Globus pallidus (tissue), 1 donor: Measurements from ENCODE around the gene NELFE.
"Not testable (repeated sequence)": the region's sequence is repeated elsewhere in the genome, so short reads cannot be mapped to it uniquely, and the experiment has no call there.

Source experiments
- DNase-seq: peaks from one replicate; pipeline ENCODE4 v3.0.0-alpha.2; 2015; ENCODE audit warnings: low spot score

NELFE gene

DNA sequence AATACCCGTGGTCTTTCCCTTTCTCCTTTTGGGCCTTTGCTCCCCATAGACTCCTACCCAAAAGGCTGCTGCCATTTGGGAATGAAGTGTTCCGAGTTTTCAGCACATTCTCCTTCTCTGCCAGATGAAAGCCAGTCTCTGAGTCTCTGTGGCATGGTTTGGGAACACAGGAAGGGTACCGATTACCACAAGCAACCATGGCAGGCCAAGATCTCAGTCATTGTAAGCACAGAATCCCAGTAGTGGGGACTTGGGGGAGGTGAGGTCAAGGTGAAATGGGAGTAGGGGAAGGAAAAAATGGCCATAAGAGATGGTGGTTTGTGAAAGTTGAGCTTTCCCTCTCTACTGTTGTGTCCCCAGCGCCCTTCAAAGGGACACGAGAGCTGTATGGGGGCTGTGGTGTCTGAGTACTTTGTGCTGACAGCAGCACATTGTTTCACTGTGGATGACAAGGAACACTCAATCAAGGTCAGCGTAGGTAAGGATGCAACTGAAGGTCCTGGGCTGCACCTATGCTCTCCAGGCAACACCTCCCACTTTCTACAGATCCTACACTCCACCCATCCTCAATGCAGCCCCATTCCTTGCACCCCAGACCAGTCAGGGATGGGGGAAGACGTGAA is 8.7 kb downstream of the NELFE start:
- no peak for DNase-seq

- no peak for DNase-seq
Measured at GRCh38 chr6:31948753-31949413, 9.9 kb downstream of the NELFE start.

- DNase-seq = no peak
Measured at GRCh38 chr6:31948306-31948705, 10.5 kb downstream of the NELFE start.

GRCh38 chr6:31947864-31948263 is 10.9 kb downstream of the NELFE start:
- no peak for DNase-seq

DNA sequence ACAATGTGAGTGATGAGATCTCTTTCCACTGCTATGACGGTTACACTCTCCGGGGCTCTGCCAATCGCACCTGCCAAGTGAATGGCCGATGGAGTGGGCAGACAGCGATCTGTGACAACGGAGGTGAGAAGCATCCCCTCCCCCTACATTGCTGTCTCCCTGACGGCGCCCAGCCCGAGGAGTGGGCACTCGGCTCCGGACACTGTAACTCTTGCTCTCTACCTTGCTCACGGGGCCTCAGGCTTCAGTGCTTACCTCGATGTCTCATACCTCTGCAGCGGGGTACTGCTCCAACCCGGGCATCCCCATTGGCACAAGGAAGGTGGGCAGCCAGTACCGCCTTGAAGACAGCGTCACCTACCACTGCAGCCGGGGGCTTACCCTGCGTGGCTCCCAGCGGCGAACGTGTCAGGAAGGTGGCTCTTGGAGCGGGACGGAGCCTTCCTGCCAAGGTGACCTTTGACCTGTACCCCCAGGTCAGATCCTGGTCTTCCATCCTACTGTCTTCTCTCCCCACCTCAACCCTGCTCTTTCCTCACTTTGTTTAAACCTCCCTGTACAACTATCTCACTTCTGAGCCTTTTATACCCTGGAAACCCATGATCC is 11.6 kb downstream of the NELFE start:
- no peak for DNase-seq

DNA sequence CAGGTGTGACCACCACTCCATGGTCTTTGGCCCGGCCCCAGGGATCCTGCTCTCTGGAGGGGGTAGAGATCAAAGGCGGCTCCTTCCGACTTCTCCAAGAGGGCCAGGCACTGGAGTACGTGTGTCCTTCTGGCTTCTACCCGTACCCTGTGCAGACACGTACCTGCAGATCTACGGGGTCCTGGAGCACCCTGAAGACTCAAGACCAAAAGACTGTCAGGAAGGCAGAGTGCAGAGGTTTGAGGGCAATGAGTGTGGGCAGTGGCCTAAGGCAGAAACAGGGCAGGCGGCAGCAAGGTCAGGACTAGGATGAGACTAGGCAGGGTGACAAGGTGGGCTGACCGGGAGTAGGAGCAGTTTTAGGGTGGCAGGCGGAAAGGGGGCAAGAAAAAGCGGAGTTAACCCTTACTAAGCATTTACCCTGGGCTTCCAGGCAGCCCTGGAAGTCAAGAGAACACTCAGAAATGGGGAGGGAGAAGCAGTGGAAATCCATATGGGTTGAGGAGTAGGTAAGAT is 12.3 kb downstream of the NELFE start:
- DNase-seq = no peak

- DNase-seq = no peak
Measured at GRCh38 chr6:31945507-31946369, 13.0 kb downstream of the NELFE start, which contains the start of gene CFB. Gene CFB, plus strand, starts transcription at chr6:31946095. Its CDS starts 127 bp downstream, at chr6:31946222.

GRCh38 chr6:31945154-31945506 is 13.6 kb downstream of the NELFE start:
- no peak for DNase-seq

- DNase-seq = no peak
Measured at GRCh38 chr6:31943742-31944141, 15.0 kb downstream of the NELFE start.

GRCh38 chr6:31940256-31940664 is 18.5 kb downstream of the NELFE start:
- DNase-seq = no peak

GRCh38 chr6:31935823-31936222 is 22.9 kb downstream of the NELFE start:
- DNase-seq = no peak

GRCh38 chr6:31935021-31935420 is 23.8 kb downstream of the NELFE start:
- DNase-seq = no peak

DNA sequence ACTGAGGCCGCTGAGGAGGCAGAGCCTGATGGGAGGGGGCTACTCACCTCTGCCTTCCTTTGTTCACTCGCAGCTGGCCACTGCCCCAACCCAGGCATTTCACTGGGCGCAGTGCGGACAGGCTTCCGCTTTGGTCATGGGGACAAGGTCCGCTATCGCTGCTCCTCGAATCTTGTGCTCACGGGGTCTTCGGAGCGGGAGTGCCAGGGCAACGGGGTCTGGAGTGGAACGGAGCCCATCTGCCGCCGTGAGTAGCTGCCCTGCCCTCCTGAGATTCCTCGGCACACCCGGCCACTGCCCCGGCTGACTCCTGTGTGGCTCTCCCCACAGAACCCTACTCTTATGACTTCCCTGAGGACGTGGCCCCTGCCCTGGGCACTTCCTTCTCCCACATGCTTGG is 25.2 kb downstream of the NELFE start:
- DNase-seq = no peak

GRCh38 chr6:31932137-31932536 is 26.6 kb downstream of the NELFE start:
- DNase-seq = not testable (repeated sequence)

- DNase-seq = no peak
Measured at GRCh38 chr6:31930962-31931361, 27.8 kb downstream of the NELFE start.

DNA sequence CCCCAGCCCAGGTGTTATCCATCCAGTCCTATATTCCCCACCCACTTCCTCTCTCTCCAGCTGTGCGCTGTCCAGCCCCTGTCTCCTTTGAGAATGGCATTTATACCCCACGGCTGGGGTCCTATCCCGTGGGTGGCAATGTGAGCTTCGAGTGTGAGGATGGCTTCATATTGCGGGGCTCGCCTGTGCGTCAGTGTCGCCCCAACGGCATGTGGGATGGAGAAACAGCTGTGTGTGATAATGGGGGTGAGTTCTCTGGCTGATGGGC is 30.2 kb downstream of the NELFE start:
- DNase-seq = no peak

DNA sequence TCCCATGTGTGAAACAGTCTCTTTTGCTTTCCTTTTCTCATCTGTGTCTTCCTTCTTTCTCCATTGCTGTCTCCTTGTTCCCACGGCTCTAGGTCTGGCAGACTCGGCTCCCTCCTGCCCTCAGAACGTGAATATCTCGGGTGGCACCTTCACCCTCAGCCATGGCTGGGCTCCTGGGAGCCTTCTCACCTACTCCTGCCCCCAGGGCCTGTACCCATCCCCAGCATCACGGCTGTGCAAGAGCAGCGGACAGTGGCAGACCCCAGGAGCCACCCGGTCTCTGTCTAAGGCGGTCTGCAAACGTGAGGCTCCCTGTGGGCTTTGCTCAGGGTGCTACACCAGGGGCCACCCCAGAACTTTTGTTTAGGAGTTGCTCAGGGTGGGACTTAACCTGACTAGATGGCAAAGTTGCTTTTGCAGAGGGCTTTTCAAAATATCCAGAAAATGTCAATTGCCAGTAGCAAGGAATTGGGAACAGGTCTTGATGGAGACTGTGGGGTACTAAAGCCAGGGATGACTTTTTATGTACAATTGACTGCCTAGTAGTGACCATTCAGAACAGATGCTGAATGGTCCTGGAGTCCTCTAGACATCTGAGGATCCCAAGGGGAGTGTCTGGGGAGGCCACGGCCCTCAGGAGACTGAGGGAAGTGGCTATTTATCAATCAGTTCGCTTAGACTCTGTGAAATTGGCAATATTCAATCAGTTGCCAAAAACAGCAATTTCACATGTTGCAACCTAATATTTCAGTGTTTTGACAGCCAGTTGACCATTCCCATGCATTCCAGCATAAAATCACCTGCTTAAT is 30.7 kb downstream of the NELFE start:
- no peak for DNase-seq

- no peak for DNase-seq
Measured at GRCh38 chr6:31927242-31927862, 31.4 kb downstream of the NELFE start, which contains the start of gene C2. Gene C2, plus strand, starts transcription at chr6:31927717. Its CDS starts 36 bp downstream, at chr6:31927753.

DNA sequence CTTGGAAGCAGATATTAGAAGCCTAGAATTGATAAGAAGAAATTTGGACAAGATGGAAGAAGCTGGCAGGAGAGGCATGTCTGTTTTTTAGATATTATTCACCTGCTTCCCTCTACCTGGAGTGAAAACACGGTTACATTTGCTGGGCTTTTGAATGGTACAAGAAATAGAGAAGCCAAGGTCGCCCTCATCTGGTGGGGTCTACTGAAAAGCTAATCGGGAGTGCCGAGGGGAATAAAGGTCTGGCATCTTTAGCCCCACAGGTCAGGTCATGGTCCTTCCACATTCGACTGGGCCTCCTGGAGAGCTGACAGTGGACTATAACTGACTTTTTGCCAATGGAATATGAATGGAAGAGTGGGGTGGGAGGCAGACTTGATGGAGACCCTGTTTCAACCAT is 35.8 kb downstream of the NELFE start:
- no peak for DNase-seq

DNA sequence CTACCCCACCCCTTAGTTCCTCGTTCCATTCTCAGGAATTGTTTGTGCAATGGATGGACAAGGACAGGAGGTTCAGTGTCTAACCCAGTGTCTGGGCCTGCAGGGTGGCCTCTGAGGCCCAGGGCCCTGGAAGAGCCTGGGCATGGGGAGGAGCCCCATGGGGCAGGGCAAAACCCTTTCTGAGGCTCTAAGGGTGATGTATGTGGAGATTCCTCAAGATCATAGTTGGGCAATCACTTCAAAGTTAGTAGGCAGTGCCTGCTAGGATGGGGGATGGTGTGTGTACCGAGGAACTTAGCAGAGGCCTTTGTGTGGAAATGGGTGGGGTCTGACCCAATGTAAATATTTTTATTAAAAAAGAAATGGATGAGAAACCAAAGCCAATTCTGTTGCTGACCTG is 38.0 kb downstream of the NELFE start:
- no peak for DNase-seq

GRCh38 chr6:31919624-31920303 is 39.0 kb downstream of the NELFE start:
- no peak for DNase-seq
